HEK293T (cell line): ENCODE data around the gene CD247.

Experiments
- BHLHE40 ChIP-seq: fragments of 450-650 bp; IDR thresholded peaks from 2 replicates; pipeline ENCODE4 v1.6.1; 2016; ENCODE audit warnings: mild to moderate bottlenecking, moderate library complexity, borderline replicate concordance
- HDGF ChIP-seq: fragments of 450-650 bp; IDR thresholded peaks from 2 replicates; pipeline ENCODE4 v1.6.1; 2017; ENCODE audit warnings: antibody characterized with exemption, borderline replicate concordance
- NFRKB ChIP-seq: fragments of 450-650 bp; IDR thresholded peaks from 2 replicates; pipeline ENCODE4 v1.6.1; 2016; ENCODE audit warnings: mild to moderate bottlenecking, moderate library complexity
- ZNF384 ChIP-seq: fragments of 450-650 bp; IDR thresholded peaks from 2 replicates; pipeline ENCODE4 v1.6.1; 2016
- TF ChIP-seq, protein P1 (sequence below): fragments of 450-650 bp; IDR thresholded peaks from 2 replicates; pipeline ENCODE4 v1.6.1; 2016

DNA sequence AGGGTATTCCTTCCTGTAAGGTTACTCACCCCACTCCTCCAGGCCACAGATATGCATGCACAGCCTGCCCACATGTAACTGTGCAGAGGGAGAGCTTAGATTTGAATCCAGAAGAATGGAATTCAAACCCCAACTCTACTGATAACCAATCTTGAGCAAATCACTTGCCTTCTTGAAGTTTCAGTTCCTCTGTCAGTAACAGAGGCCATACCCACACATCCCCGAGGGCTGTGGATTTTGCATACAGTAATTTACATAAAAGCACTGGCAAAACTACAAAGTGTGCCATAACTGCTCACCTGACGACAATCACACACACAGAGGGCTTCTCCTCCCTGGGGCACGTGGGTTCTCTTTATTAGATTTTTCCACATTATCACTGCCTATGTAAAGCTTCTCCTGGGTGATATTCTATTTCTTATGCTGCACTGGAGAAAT, 18.6 kb downstream of the CD247 start:
- TF ChIP-seq NFRKB, result no peak
- TF ChIP-seq, protein P1, sequence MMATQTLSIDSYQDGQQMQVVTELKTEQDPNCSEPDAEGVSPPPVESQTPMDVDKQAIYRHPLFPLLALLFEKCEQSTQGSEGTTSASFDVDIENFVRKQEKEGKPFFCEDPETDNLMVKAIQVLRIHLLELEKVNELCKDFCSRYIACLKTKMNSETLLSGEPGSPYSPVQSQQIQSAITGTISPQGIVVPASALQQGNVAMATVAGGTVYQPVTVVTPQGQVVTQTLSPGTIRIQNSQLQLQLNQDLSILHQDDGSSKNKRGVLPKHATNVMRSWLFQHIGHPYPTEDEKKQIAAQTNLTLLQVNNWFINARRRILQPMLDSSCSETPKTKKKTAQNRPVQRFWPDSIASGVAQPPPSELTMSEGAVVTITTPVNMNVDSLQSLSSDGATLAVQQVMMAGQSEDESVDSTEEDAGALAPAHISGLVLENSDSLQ, result no peak
- TF ChIP-seq ZNF384, result no peak
- no peak for TF ChIP-seq HDGF
- TF ChIP-seq BHLHE40, result no peak
